ENCODE measurements around the gene POU2AF3. TPM values are rescaled to one million over a fixed set of nuclear protein-coding genes. Genes with fewer than 3 reads are reported as not detected.

The POU2AF3 gene
- total RNA-seq, 4 donors from 2014 or later = 6.0 to 9.6 (median 7.1) TPM

GRCh38 chr11:111302298-111302697, 4.0 kb downstream of the POU2AF3 start:
- no peak overlapping the region for H3K4me3 ChIP-seq
- H3K27me3 ChIP-seq = no peaks in the 10 kb centered on the region
- no peaks in the 10 kb centered on the region for H3K36me3 ChIP-seq
- H3K4me1 ChIP-seq = peaks cover 15 to 43% (median 31%) of the 10 kb centered on the region in 4 donors
- no peaks in the 10 kb centered on the region for H3K9me3 ChIP-seq
- in situ Hi-C loops (cut with MboI; ENCODE audit: low pct_ligation_motif_present in 1 of 4, low pct_unique_long_range_greater_than_20kb in 1 of 4, low sequenced_read_pairs in 3 of 4) = no loop called here
- DNase-seq = peak; percentile 66
- WGBS, 2 donors (ENCODE audit: low coverage in 1 of 2) = 40 to 59% methylated on average over 2 to 3 of the region's 3 CpGs
- peak overlapping the region; percentile 61 to 75 (median 72) for H3K27ac ChIP-seq
- intact Hi-C loops (cut with DNase I; ENCODE audit: low total_unique reads) = no loop called here
- no peak for TF ChIP-seq CTCF (IDR thresholded peaks at IDR 0.05)

- Histone ChIP-seq H3K27me3 (no peaks in the 10 kb centered on the region), H3K27ac (peak overlapping the region; percentile 61 to 75 (median 72)), H3K4me1 (peaks cover 15 to 53% (median 28%) of the 10 kb centered on the region in 4 donors), H3K9me3 (no peaks in the 10 kb centered on the region), H3K4me3 (no peak overlapping the region), H3K36me3 (no peaks in the 10 kb centered on the region)
- intact Hi-C loops (cut with DNase I; ENCODE audit: low total_unique reads) = no loop called here
- in situ Hi-C loops (cut with MboI; ENCODE audit: low pct_ligation_motif_present in 1 of 4, low pct_unique_long_range_greater_than_20kb in 1 of 4, low sequenced_read_pairs in 3 of 4) = no loop called here
- 22 to 54% methylated on average over 3 to 4 of the region's 4 CpGs for WGBS, 2 donors (ENCODE audit: low coverage in 1 of 2)
- TF ChIP-seq EP300 (IDR thresholded peaks at IDR 0.05; ENCODE audit: low read depth) = no peak
- TF ChIP-seq POLR2AphosphoS5 (IDR thresholded peaks at IDR 0.05) = peak in 1 of 3 donors; percentile 38
- TF ChIP-seq CTCF (IDR thresholded peaks at IDR 0.05) = no peak
- TF ChIP-seq POLR2A (IDR thresholded peaks at IDR 0.05) = no peak
- peak; percentile 61 for DNase-seq
Observed at GRCh38 chr11:111303461-111303860, 5.1 kb downstream of the POU2AF3 start.

- no peak for DNase-seq
- Histone ChIP-seq H3K4me1 (peaks cover 9 to 56% (median 22%) of the 10 kb centered on the region in 4 donors), H3K4me3 (no peak overlapping the region), H3K27me3 (no peaks in the 10 kb centered on the region), H3K9me3 (no peaks in the 10 kb centered on the region), H3K27ac (no peak overlapping the region), H3K36me3 (no peaks in the 10 kb centered on the region)
- in situ Hi-C loops (cut with MboI; ENCODE audit: low pct_ligation_motif_present in 1 of 4, low pct_unique_long_range_greater_than_20kb in 1 of 4, low sequenced_read_pairs in 3 of 4) = no loop called here
- TF ChIP-seq POLR2AphosphoS5 (IDR thresholded peaks at IDR 0.05) (no peak), EP300 (IDR thresholded peaks at IDR 0.05; ENCODE audit: low read depth) (no peak), CTCF (IDR thresholded peaks at IDR 0.05) (no peak), POLR2A (IDR thresholded peaks at IDR 0.05) (no peak)
- intact Hi-C loops (cut with DNase I; ENCODE audit: low total_unique reads) = no loop called here
- 79 to 100% methylated on average over 2 to 5 of the region's 5 CpGs for WGBS, 2 donors (ENCODE audit: low coverage in 1 of 2)
Observed at GRCh38 chr11:111305162-111305802, 6.9 kb downstream of the POU2AF3 start.

- 74 to 83% methylated on average over 4 of the region's 4 CpGs for WGBS, 2 donors (ENCODE audit: low coverage in 1 of 2)
- Histone ChIP-seq H3K27me3 (no peaks in the 10 kb centered on the region), H3K36me3 (no peaks in the 10 kb centered on the region), H3K9me3 (no peaks in the 10 kb centered on the region), H3K27ac (no peak overlapping the region), H3K4me3 (no peak overlapping the region), H3K4me1 (peaks cover 14 to 56% (median 21%) of the 10 kb centered on the region in 4 donors)
- in situ Hi-C loops (cut with MboI; ENCODE audit: low pct_ligation_motif_present in 1 of 4, low pct_unique_long_range_greater_than_20kb in 1 of 4, low sequenced_read_pairs in 3 of 4) = no loop called here
- intact Hi-C loops (cut with DNase I; ENCODE audit: low total_unique reads) = no loop called here
- TF ChIP-seq POLR2A (IDR thresholded peaks at IDR 0.05) = no peak
- no peak for TF ChIP-seq POLR2AphosphoS5 (IDR thresholded peaks at IDR 0.05)
- DNase-seq = no peak
Observed at GRCh38 chr11:111305876-111306275, 7.5 kb downstream of the POU2AF3 start.

- no peak for DNase-seq
- Histone ChIP-seq H3K36me3 (no peaks in the 10 kb centered on the region), H3K4me3 (no peak overlapping the region), H3K27ac (no peak overlapping the region), H3K9me3 (no peaks in the 10 kb centered on the region), H3K4me1 (peaks cover 15 to 56% (median 21%) of the 10 kb centered on the region in 4 donors), H3K27me3 (no peaks in the 10 kb centered on the region)
- TF ChIP-seq CTCF (IDR thresholded peaks at IDR 0.05) (no peak), POLR2AphosphoS5 (IDR thresholded peaks at IDR 0.05) (no peak), EP300 (IDR thresholded peaks at IDR 0.05; ENCODE audit: low read depth) (no peak)
- WGBS, 2 donors (ENCODE audit: low coverage in 1 of 2) = 79 to 80% methylated on average over 4 to 5 of the region's 5 CpGs
- in situ Hi-C loops (cut with MboI; ENCODE audit: low pct_ligation_motif_present in 1 of 4, low pct_unique_long_range_greater_than_20kb in 1 of 4, low sequenced_read_pairs in 3 of 4) (no loop called here), intact Hi-C loops (cut with DNase I; ENCODE audit: low total_unique reads) (no loop called here)
Observed at GRCh38 chr11:111306321-111306720, 8.0 kb downstream of the POU2AF3 start.
